GM12874 (cell line): ENCODE results near the gene SEC23A.

Experiments
- CTCF ChIP-seq: IDR thresholded peaks from 2 replicates; pipeline ENCODE4 v1.5.1; 2011; ENCODE audit warnings: low read depth, mild to moderate bottlenecking, control low read depth, low read length, moderate library complexity; ENCODE audit not compliant: insufficient read depth

Gene SEC23A

GRCh38 chr14:38993981-38994380, 109.1 kb downstream of the SEC23A start:
- no peak for TF ChIP-seq CTCF

- TF ChIP-seq CTCF, result no peak
These were observed 110.8 kb downstream of the SEC23A start for GRCh38 chr14:38992067-38992844.

- no peak for TF ChIP-seq CTCF
These were observed 111.7 kb downstream of the SEC23A start for GRCh38 chr14:38991299-38991698.

- no peak for TF ChIP-seq CTCF
These were observed 113.0 kb downstream of the SEC23A start for GRCh38 chr14:38989922-38990546.

- TF ChIP-seq CTCF, result no peak
These were observed 115.3 kb downstream of the SEC23A start for GRCh38 chr14:38987781-38988180.

- no peak for TF ChIP-seq CTCF
These were observed 120.2 kb downstream of the SEC23A start for GRCh38 chr14:38982837-38983236.

- TF ChIP-seq CTCF, result no peak
These were observed 120.8 kb downstream of the SEC23A start for GRCh38 chr14:38982278-38982677.
